ENCODE data around the gene CILP2.

The CILP2 gene

GRCh38 chr19:19529783-19530422, 8.2 kb upstream of the CILP2 start:
- DNase-seq = no peak

GRCh38 chr19:19530423-19530804, 7.7 kb upstream of the CILP2 start:
- DNase-seq = no peak

GRCh38 chr19:19530889-19531288, 7.2 kb upstream of the CILP2 start:
- DNase-seq = no peak

GRCh38 chr19:19531951-19532805, 5.9 kb upstream of the CILP2 start:
- DNase-seq = peak; percentile 95

GRCh38 chr19:19532806-19533701, 5.0 kb upstream of the CILP2 start:
- no peak for DNase-seq

- no peak for DNase-seq
These were observed 4.2 kb upstream of the CILP2 start for GRCh38 chr19:19533841-19534240.

- DNase-seq = no peak
These were observed 3.4 kb upstream of the CILP2 start for GRCh38 chr19:19534556-19535265.

- DNase-seq = no peak
These were observed 2.5 kb upstream of the CILP2 start for GRCh38 chr19:19535311-19536191.

- peak; percentile 70 for DNase-seq
These were observed 703 bp upstream of the CILP2 start for GRCh38 chr19:19537075-19538048.

- no peak for DNase-seq
These were observed 711 bp downstream of the CILP2 start for GRCh38 chr19:19538785-19539166.

- DNase-seq = no peak
These were observed 1.6 kb downstream of the CILP2 start for GRCh38 chr19:19539698-19540063.

- DNase-seq = peak; percentile 86
These were observed 2.1 kb downstream of the CILP2 start for GRCh38 chr19:19540064-19540714.

GRCh38 chr19:19540715-19541515, 2.9 kb downstream of the CILP2 start:
- peak; percentile 90 for DNase-seq

- DNase-seq = no peak
These were observed 3.6 kb downstream of the CILP2 start for GRCh38 chr19:19541616-19542015.

GRCh38 chr19:19542507-19542906, 4.4 kb downstream of the CILP2 start:
- DNase-seq = no peak

- DNase-seq = no peak
These were observed 5.0 kb downstream of the CILP2 start for GRCh38 chr19:19543101-19543500.

GRCh38 chr19:19543640-19544039, 5.6 kb downstream of the CILP2 start:
- no peak for DNase-seq

GRCh38 chr19:19544257-19544953, 6.3 kb downstream of the CILP2 start:
- DNase-seq = no peak
